Activated T-helper 2 cell treated with anti-CD3 and anti-CD28 coated beads, Interferon-gamma antibody, Interleukin-2, Interleukin-4, amounts not matched to agents 10 μg/mL and 5 μg/mL and 100 μg/mL, durations not matched to agents 14 hours and 24 hours and 36 hours (primary cell): ENCODE results near the gene PLXNB3. TPM values are rescaled to one million over a fixed set of nuclear protein-coding genes. Genes with fewer than 3 reads are reported as not detected.

ENCODE experiments used
- DNase-seq: peaks from one replicate; pipeline ENCODE4 v3.0.0; 2021; ENCODE audit warnings: low spot score
- H3K27ac Mint-ChIP-seq: one replicate; pipeline ENCODE4 v1.8.0; 2021; ENCODE audit warnings: mixed read lengths
- H3K27me3 Mint-ChIP-seq: one replicate; pipeline ENCODE4 v1.8.0; 2021; ENCODE audit warnings: low read depth, mixed read lengths
- H3K36me3 Mint-ChIP-seq: one replicate; pipeline ENCODE4 v1.8.0; 2021; ENCODE audit warnings: low read depth, mixed read lengths
- H3K4me1 Mint-ChIP-seq: one replicate; pipeline ENCODE4 v1.8.0; 2021; ENCODE audit warnings: low read depth, mixed read lengths
- H3K4me3 Mint-ChIP-seq: one replicate; pipeline ENCODE4 v1.8.0; 2021; ENCODE audit warnings: low read depth, mild to moderate bottlenecking, moderate library complexity, mixed read lengths
- H3K9me3 Mint-ChIP-seq: one replicate; pipeline ENCODE4 v1.8.0; 2021; ENCODE audit warnings: mixed read lengths
- intact Hi-C: fragments of 100-400 bp; cut with micrococcal nuclease; formaldehyde crosslinking; loops from one replicate; pipeline ENCODE4 v1.15.1; 2023
- total RNA-seq: library from RNA; stranded (reverse); gene quantifications from 2 replicates; pipeline ENCODE4 v1.2.3, GENCODE V29; 2022

PLXNB3 gene
- total RNA-seq, 1 donor from 2014 or later: 0.91 TPM

DNA sequence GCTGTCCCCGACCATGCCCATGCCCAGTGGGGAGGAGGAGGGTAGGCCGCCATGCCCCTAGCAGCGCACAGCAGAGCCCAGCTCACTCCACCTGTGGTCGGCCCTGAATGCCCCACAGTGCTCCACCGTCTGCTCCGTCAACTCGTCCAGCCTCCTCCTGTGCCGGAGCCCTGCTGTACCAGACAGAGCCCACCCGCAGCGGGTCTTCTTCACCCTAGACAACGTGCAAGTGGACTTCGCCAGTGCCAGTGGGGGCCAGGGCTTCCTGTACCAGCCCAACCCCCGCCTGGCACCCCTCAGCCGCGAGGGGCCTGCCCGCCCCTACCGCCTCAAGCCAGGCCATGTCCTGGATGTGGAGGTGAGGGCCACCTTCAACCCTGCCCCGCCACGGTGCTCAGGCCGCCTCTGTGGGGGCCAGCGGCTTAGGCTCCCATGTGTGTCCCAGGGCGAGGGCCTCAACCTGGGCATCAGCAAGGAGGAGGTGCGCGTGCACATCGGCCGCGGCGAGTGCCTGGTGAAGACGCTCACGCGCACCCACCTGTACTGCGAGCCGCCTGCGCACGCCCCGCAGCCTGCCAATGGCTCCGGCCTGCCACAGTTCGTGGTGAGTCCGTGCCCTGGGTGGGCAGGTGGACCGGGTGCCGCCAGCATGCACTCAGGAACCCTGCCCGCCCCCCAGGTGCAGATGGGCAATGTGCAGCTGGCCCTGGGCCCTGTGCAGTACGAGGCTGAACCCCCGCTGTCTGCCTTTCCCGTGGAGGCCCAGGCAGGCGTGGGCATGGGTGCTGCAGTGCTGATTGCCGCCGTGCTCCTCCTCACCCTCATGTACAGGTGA lies 9.9 kb downstream of the PLXNB3 start:
- Mint-ChIP-seq H3K27me3 (no peaks in the 10 kb centered on the region), H3K4me3 (no peak overlapping the region), H3K9me3 (no peaks in the 10 kb centered on the region), H3K27ac (no peak overlapping the region), H3K4me1 (no peaks in the 10 kb centered on the region), H3K36me3 (no peaks in the 10 kb centered on the region)
- no peak for DNase-seq
- intact Hi-C loops: no loop called here

DNA sequence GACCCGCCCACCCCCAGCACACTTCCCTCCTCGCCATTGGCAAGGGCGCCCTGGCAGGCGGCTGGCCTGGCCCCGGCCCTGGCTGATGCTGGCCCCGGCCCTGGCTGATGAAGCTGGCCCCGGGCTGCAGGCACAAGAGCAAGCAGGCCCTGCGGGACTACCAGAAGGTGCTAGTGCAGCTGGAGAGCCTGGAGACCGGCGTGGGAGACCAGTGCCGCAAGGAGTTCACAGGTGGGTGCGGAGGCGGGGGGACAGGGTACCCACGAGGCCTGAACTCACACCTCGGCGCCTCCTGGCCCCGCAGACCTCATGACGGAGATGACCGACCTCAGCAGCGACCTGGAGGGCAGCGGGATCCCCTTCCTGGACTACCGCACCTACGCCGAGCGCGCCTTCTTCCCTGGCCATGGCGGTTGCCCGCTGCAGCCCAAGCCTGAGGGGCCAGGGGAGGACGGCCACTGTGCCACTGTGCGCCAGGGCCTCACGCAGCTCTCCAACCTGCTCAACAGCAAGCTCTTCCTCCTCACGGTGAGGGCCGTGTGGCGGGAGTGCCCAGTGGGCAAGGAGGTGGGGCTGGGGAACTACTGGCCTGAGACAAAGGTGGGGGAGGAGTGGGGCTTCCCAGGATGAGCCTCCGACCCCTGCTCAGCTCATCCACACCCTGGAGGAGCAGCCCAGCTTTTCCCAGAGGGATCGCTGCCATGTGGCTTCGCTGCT lies 10.7 kb downstream of the PLXNB3 start:
- no peaks in the 10 kb centered on the region for H3K27me3 Mint-ChIP-seq
- no peak overlapping the region for H3K27ac Mint-ChIP-seq
- H3K4me1 Mint-ChIP-seq: no peaks in the 10 kb centered on the region

GRCh38 chrX:153775293-153776119 lies 11.5 kb downstream of the PLXNB3 start:
- no peaks in the 10 kb centered on the region for H3K36me3 Mint-ChIP-seq
- H3K9me3 Mint-ChIP-seq: no peaks in the 10 kb centered on the region
- H3K27ac Mint-ChIP-seq: no peak overlapping the region
- H3K4me3 Mint-ChIP-seq: no peak overlapping the region
- intact Hi-C loops: no loop called here
- DNase-seq: no peak
- no peaks in the 10 kb centered on the region for H3K4me1 Mint-ChIP-seq
- no peaks in the 10 kb centered on the region for H3K27me3 Mint-ChIP-seq

More for the DNA sequence above, 10.7 kb downstream of the PLXNB3 start:
- intact Hi-C loops: no loop called here
- H3K9me3 Mint-ChIP-seq: no peaks in the 10 kb centered on the region
- DNase-seq: no peak
- H3K4me3 Mint-ChIP-seq: no peak overlapping the region
- H3K36me3 Mint-ChIP-seq: no peaks in the 10 kb centered on the region

DNA sequence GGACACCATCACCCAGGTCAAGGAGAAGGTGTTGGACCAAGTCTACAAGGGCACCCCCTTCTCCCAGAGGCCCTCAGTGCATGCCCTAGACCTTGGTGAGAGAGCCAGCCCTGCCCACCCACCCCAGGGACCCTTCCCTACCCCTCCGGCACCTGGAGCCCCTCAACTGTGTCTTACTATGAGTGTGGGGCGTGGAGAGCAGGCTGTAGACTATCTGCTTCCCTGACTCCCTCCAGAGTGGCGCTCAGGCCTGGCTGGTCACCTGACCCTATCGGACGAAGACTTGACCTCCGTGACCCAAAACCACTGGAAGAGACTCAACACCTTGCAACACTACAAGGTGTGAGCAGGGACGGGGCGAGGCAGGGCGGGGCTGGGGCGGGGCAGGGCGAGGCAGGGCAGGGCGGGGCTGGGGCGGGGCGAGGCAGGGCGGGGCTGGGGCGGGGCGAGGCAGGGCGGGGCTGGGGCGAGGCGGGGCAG lies 12.1 kb downstream of the PLXNB3 start:
- H3K27ac Mint-ChIP-seq: no peak overlapping the region
- H3K4me3 Mint-ChIP-seq: no peak overlapping the region
- DNase-seq: no peak
- no peaks in the 10 kb centered on the region for H3K27me3 Mint-ChIP-seq
- H3K4me1 Mint-ChIP-seq: no peaks in the 10 kb centered on the region
- no peaks in the 10 kb centered on the region for H3K36me3 Mint-ChIP-seq
- intact Hi-C loops: no loop called here
- H3K9me3 Mint-ChIP-seq: no peaks in the 10 kb centered on the region

GRCh38 chrX:153776611-153777045 lies 12.6 kb downstream of the PLXNB3 start:
- no peak overlapping the region for H3K4me3 Mint-ChIP-seq
- H3K27me3 Mint-ChIP-seq: no peaks in the 10 kb centered on the region
- H3K36me3 Mint-ChIP-seq: no peaks in the 10 kb centered on the region
- H3K9me3 Mint-ChIP-seq: no peaks in the 10 kb centered on the region
- intact Hi-C loops: no loop called here
- no peak for DNase-seq
- H3K4me1 Mint-ChIP-seq: no peaks in the 10 kb centered on the region
- H3K27ac Mint-ChIP-seq: no peak overlapping the region

GRCh38 chrX:153777261-153778090 lies 13.4 kb downstream of the PLXNB3 start:
- H3K27ac Mint-ChIP-seq: no peak overlapping the region
- no peaks in the 10 kb centered on the region for H3K4me1 Mint-ChIP-seq
- H3K9me3 Mint-ChIP-seq: no peaks in the 10 kb centered on the region
- no peak overlapping the region for H3K4me3 Mint-ChIP-seq
- intact Hi-C loops: no loop called here
- no peaks in the 10 kb centered on the region for H3K27me3 Mint-ChIP-seq
- no peaks in the 10 kb centered on the region for H3K36me3 Mint-ChIP-seq
- DNase-seq: no peak

- intact Hi-C loops: no loop called here
- Mint-ChIP-seq H3K4me1 (no peaks in the 10 kb centered on the region), H3K36me3 (no peaks in the 10 kb centered on the region), H3K4me3 (no peak overlapping the region), H3K27me3 (no peaks in the 10 kb centered on the region), H3K27ac (no peak overlapping the region), H3K9me3 (no peaks in the 10 kb centered on the region)
- DNase-seq: no peak
Measured at GRCh38 chrX:153778181-153778580, 14.1 kb downstream of the PLXNB3 start.

DNA sequence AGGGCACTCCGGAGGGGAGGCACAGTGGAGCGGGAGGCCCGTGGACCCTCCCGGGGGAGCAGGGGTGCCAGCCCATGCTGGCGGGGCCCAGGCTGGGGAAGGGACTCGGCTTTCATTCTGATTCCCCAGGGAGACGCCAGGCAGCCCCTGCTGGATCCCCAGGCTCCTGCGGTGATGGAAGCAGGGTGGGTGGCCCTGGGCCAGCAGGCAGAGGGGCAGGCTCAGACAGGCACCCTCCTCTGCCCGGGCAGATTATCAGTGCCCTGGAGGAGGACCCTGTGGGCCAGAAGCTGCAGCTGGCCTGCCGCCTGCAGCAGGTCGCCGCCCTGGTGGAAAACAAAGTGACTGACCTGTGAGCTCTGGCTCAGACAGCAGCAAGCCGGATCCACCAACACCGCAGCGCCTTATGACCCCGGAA lies 14.6 kb downstream of the PLXNB3 start:
- H3K27me3 Mint-ChIP-seq: no peaks in the 10 kb centered on the region
- H3K36me3 Mint-ChIP-seq: no peaks in the 10 kb centered on the region
- intact Hi-C loops: no loop called here
- H3K27ac Mint-ChIP-seq: no peak overlapping the region
- H3K9me3 Mint-ChIP-seq: no peaks in the 10 kb centered on the region
- H3K4me3 Mint-ChIP-seq: no peak overlapping the region
- DNase-seq: no peak
- H3K4me1 Mint-ChIP-seq: no peaks in the 10 kb centered on the region

- H3K27ac Mint-ChIP-seq: no peak overlapping the region
- no peaks in the 10 kb centered on the region for H3K27me3 Mint-ChIP-seq
- intact Hi-C loops: no loop called here
Measured at GRCh38 chrX:153779891-153780677, 16.0 kb downstream of the PLXNB3 start.

DNA sequence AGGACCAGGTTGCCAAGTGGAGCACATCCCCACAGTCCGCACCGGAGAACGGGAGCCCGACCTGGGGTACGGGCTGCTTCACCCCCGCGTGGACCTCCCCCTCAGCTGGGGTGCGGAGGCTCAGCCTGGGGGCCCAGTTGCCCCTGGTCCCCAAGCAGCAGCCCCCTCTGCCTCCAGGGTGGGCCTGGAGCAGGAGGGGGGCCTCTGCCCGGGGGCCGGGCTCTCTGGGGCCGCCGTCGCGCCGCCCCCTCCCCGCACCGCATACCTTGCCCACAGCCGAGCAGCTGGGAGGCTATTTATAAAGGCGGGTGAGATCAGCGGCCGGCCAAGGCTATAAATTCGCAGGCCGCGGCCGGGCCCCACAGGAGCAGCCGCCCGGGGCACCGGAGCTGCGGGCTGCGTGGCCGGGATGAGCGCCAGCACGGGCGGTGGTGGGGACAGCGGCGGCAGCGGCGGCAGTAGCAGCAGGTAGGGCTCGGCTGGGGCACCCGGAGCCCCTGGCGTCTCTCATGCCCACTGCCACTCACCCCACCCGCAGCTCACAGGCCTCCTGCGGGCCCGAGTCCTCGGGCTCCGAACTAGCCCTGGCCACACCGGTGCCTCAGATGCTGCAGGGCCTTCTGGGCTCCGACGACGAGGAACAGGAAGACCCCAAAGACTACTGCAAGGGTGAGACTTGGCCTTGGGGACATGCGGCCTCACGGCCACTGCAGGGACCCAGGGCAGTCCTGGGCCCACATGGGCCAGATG lies 16.8 kb downstream of the PLXNB3 start, which contains the start of gene SRPK3:
Gene SRPK3, plus strand, starts transcription at position 364 of the 750 bp plus-strand sequence. Its CDS starts 46 bp downstream, at position 410.
- H3K27me3 Mint-ChIP-seq: no peaks in the 10 kb centered on the region
- intact Hi-C loops: no loop called here
- H3K9me3 Mint-ChIP-seq: no peaks in the 10 kb centered on the region

More at GRCh38 chrX:153779891-153780677, 16.0 kb downstream of the PLXNB3 start:
- DNase-seq: no peak
- Mint-ChIP-seq H3K4me1 (no peaks in the 10 kb centered on the region), H3K36me3 (no peaks in the 10 kb centered on the region), H3K9me3 (no peaks in the 10 kb centered on the region), H3K4me3 (no peak overlapping the region)

More for the DNA sequence above, 16.8 kb downstream of the PLXNB3 start, which contains the start of gene SRPK3:
- Mint-ChIP-seq H3K27ac (no peak within 1 kb of the TSS), H3K36me3 (peaks cover 3% of the 10 kb centered on the region), H3K4me3 (no peak within 1 kb of the TSS), H3K4me1 (no peaks in the 10 kb centered on the region)
- no peak for DNase-seq
